ENCODE results near the gene TACC2.

TACC2 gene

DNA sequence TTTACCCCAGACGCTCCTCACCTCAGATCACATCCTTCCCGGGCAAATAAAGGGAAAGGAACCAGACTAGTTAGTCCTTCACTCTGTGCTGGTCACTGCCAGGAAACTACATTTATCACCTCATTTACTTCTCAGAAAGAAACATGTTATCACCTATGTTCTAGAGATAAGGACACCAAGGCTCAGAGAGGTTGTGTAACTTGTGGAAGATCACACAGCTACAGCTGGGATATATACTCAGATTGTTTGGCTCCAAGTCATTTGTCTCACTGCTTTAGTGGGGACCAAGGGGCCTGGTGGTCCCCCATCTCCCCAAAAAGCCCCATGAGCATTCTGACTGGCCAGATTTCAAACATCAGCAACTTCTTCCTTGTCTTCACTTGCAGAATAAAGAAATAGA lies 264.6 kb downstream of the TACC2 start:
- TF ChIP-seq, protein P1, sequence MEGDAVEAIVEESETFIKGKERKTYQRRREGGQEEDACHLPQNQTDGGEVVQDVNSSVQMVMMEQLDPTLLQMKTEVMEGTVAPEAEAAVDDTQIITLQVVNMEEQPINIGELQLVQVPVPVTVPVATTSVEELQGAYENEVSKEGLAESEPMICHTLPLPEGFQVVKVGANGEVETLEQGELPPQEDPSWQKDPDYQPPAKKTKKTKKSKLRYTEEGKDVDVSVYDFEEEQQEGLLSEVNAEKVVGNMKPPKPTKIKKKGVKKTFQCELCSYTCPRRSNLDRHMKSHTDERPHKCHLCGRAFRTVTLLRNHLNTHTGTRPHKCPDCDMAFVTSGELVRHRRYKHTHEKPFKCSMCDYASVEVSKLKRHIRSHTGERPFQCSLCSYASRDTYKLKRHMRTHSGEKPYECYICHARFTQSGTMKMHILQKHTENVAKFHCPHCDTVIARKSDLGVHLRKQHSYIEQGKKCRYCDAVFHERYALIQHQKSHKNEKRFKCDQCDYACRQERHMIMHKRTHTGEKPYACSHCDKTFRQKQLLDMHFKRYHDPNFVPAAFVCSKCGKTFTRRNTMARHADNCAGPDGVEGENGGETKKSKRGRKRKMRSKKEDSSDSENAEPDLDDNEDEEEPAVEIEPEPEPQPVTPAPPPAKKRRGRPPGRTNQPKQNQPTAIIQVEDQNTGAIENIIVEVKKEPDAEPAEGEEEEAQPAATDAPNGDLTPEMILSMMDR (conservative IDR thresholded peaks at IDR 0.05; ENCODE audit: low read depth, low read length): no peak
- Histone ChIP-seq H4K20me1 (ENCODE audit: insufficient read depth) (no peaks in the 10 kb centered on the region), H3K36me3 (ENCODE audit: insufficient read depth) (no peaks in the 10 kb centered on the region), H3K79me2 (ENCODE audit: insufficient read depth, low read depth) (no peaks in the 10 kb centered on the region), H3K4me1 (ENCODE audit: low read depth, poor library complexity, severe bottlenecking) (peaks cover 2% of the 10 kb centered on the region), H3K4me2 (no peak overlapping the region), H2AFZ (ENCODE audit: low read depth) (no peak overlapping the region), H3K27ac (no peak overlapping the region), H3K9ac (no peak overlapping the region), H3K4me3 (IDR thresholded peaks at IDR 0.05; ENCODE audit: insufficient read depth, low read depth, low read length) (no peak overlapping the region), H3K27me3 (ENCODE audit: insufficient read depth, low read depth) (no peaks in the 10 kb centered on the region)

DNA sequence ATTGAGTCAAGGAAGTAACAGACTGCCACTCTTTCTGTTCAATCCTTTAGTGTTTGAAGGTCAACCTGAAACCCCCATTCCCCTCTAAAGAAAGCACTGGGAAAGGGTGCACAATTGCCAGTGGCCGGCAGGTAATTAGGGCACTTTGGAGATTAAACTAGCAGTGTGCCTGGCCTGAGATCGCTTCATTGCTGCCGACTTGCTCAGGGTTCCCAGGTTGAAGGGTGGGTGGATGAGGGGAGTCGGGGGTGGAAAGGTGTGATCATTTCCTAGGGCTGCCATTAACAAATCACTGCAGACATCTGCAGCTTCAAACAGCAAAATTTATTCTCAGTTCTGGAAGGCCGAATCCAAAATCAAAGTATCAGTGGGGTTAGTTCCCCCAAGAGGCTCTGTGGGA lies 265.9 kb downstream of the TACC2 start:
- Histone ChIP-seq H3K27me3 (ENCODE audit: insufficient read depth, low read depth) (no peaks in the 10 kb centered on the region), H3K4me3 (IDR thresholded peaks at IDR 0.05; ENCODE audit: insufficient read depth, low read depth, low read length) (no peak overlapping the region)

DNA sequence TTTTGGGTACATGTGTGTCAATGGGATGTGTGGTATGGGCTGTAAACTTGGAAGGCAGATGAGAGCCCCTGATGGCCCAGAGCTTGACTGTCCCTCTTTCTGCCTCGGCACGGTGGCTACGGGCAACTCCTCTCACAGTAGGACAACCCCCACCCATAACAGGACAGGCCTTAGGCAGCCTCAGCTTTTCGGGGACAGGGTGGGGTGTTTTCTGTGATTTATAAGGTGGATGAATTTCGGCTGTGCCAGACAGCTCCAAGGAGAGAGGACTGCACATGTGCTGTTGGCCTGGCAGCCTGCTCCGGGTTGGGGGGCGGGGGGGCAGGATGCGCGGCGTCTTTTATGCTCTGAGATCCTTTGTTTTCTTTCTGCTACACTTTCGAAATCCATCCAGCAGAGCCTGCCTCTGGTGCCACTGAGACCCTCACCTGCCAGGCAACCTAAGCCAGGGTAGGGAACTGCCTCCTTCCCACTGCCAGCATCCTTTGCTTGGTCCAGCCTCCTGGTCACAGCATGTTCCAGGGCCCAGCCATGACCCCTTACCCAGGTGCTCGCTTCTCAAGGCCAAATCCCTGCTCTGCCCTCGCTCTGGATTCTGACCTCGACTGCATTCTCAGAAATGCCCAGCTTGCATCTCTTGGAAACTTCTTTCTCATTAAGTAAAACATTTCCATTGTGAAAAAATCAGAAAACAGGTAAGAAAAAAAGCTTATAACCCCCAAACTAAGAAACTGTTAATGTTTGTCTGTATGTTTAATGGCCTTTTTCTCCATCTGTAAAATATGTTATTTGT lies 266.7 kb downstream of the TACC2 start:
- no peaks in the 10 kb centered on the region for H3K27me3 ChIP-seq (ENCODE audit: insufficient read depth, low read depth)
- H3K9ac ChIP-seq: no peak overlapping the region
- H3K4me1 ChIP-seq (ENCODE audit: low read depth, poor library complexity, severe bottlenecking): peaks cover 10% of the 10 kb centered on the region
- H2AFZ ChIP-seq (ENCODE audit: low read depth): no peak overlapping the region
- H4K20me1 ChIP-seq (ENCODE audit: insufficient read depth): no peaks in the 10 kb centered on the region
- TF ChIP-seq, protein P1 (conservative IDR thresholded peaks at IDR 0.05; ENCODE audit: low read depth, low read length): no peak
- no peaks in the 10 kb centered on the region for H3K36me3 ChIP-seq (ENCODE audit: insufficient read depth)
- no peak overlapping the region for H3K4me2 ChIP-seq
- H3K4me3 ChIP-seq (IDR thresholded peaks at IDR 0.05; ENCODE audit: insufficient read depth, low read depth, low read length): no peak overlapping the region
- H3K27ac ChIP-seq: no peak overlapping the region
- no peaks in the 10 kb centered on the region for H3K79me2 ChIP-seq (ENCODE audit: insufficient read depth, low read depth)

More for the DNA sequence above, 265.9 kb downstream of the TACC2 start:
- Histone ChIP-seq H2AFZ (ENCODE audit: low read depth) (no peak overlapping the region), H4K20me1 (ENCODE audit: insufficient read depth) (no peaks in the 10 kb centered on the region), H3K4me1 (ENCODE audit: low read depth, poor library complexity, severe bottlenecking) (peaks cover 10% of the 10 kb centered on the region), H3K9ac (no peak overlapping the region), H3K36me3 (ENCODE audit: insufficient read depth) (no peaks in the 10 kb centered on the region), H3K27ac (no peak overlapping the region), H3K79me2 (ENCODE audit: insufficient read depth, low read depth) (no peaks in the 10 kb centered on the region), H3K4me2 (no peak overlapping the region)
- TF ChIP-seq, protein P1 (conservative IDR thresholded peaks at IDR 0.05; ENCODE audit: low read depth, low read length): no peak

DNA sequence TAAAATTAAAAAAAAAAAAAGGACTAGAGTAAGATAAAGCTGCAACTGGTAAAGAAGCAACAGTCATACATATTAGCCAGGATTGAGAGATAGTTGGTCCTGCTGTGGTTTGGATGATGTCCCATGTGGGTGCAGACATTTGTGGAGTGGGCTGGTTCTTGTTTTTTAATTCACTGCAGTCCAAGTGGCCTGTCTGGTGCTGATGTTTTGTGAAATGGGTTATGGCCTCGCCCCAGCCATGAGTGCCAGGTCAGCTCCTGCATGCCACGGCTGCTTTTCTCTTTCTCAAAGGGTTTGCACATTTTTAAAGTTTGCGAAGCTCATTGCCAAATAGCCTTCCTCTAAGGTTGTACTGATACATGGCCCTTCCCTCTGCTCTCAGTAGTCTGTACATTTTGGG lies 268.1 kb downstream of the TACC2 start:
- no peak overlapping the region for H2AFZ ChIP-seq (ENCODE audit: low read depth)
- no peak overlapping the region for H3K4me2 ChIP-seq
- H3K9ac ChIP-seq: no peak overlapping the region
- no peak overlapping the region for H3K4me3 ChIP-seq (IDR thresholded peaks at IDR 0.05; ENCODE audit: insufficient read depth, low read depth, low read length)
- no peak overlapping the region for H3K27ac ChIP-seq
- H3K27me3 ChIP-seq (ENCODE audit: insufficient read depth, low read depth): no peaks in the 10 kb centered on the region
- H3K4me1 ChIP-seq (ENCODE audit: low read depth, poor library complexity, severe bottlenecking): peaks cover 10% of the 10 kb centered on the region
- TF ChIP-seq, protein P1 (conservative IDR thresholded peaks at IDR 0.05; ENCODE audit: low read depth, low read length): no peak
- H4K20me1 ChIP-seq (ENCODE audit: insufficient read depth): no peaks in the 10 kb centered on the region
- no peaks in the 10 kb centered on the region for H3K36me3 ChIP-seq (ENCODE audit: insufficient read depth)
- H3K79me2 ChIP-seq (ENCODE audit: insufficient read depth, low read depth): no peaks in the 10 kb centered on the region
